ENCODE measurements around the gene KIF13A. TPM values are rescaled to one million over a fixed set of nuclear protein-coding genes. Genes with fewer than 3 reads are reported as not detected.

The KIF13A gene
- total RNA-seq, 1 experiment from 2014 or later, result 52.2 TPM

DNA sequence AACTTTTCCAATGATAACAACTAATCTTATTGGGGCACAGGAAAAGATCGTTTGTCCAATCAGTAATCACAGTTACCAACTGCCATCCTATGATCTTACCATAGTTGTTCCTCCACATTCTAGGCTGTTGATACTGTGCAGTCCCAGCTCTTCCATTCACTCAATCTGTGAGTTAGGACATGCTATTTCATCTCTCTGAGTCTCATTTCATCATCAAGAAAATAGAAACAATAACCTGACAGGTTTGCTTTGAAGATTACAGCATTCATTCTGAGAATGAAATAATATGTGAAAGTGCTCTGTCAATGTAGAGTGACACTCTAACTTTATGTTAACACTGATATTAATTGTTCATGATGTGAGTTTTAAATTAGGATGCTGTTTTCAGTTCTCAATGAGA is 89.8 kb downstream of the KIF13A start:
- Histone ChIP-seq H4K20me1 (ENCODE audit: insufficient read depth) (no peaks in the 10 kb centered on the region), H3K9me3 (ENCODE audit: insufficient read depth, low read depth) (peaks cover 34% of the 10 kb centered on the region), H3K9me2 (ENCODE audit: insufficient read depth) (no peaks in the 10 kb centered on the region), H3K79me2 (ENCODE audit: low read depth) (no peaks in the 10 kb centered on the region), H3K4me2 (no peak overlapping the region), H3K27me3 (ENCODE audit: insufficient read depth, low read depth) (no peaks in the 10 kb centered on the region), H3K27ac (no peak overlapping the region), H3K4me3 (no peak overlapping the region), H3K36me3 (ENCODE audit: low read depth) (peaks cover 40% of the 10 kb centered on the region), H3F3A (ENCODE audit: insufficient read depth, low read depth) (no peaks in the 10 kb centered on the region; the same call in 1 of the 2 replicates), H2AFZ (no peak overlapping the region), H3K4me1 (replicated peaks; ENCODE audit: insufficient read depth) (no peaks in the 10 kb centered on the region)
- TF ChIP-seq, protein P1, sequence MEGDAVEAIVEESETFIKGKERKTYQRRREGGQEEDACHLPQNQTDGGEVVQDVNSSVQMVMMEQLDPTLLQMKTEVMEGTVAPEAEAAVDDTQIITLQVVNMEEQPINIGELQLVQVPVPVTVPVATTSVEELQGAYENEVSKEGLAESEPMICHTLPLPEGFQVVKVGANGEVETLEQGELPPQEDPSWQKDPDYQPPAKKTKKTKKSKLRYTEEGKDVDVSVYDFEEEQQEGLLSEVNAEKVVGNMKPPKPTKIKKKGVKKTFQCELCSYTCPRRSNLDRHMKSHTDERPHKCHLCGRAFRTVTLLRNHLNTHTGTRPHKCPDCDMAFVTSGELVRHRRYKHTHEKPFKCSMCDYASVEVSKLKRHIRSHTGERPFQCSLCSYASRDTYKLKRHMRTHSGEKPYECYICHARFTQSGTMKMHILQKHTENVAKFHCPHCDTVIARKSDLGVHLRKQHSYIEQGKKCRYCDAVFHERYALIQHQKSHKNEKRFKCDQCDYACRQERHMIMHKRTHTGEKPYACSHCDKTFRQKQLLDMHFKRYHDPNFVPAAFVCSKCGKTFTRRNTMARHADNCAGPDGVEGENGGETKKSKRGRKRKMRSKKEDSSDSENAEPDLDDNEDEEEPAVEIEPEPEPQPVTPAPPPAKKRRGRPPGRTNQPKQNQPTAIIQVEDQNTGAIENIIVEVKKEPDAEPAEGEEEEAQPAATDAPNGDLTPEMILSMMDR (conservative IDR thresholded peaks at IDR 0.05), result no peak
- TF ChIP-seq EZH2 (IDR thresholded peaks at IDR 0.05; ENCODE audit: low read depth), result no peak
- CTCF ChIA-PET, result no interaction called here
- POLR2A ChIA-PET (ENCODE audit: unreplicated experiment), result no interaction called here
- no TSS peak for BruUV-seq (replicated peaks)
- intact Hi-C loops (cut with micrococcal nuclease; ENCODE audit: unreplicated experiment), result no loop called here
- no peak for DNase-seq

DNA sequence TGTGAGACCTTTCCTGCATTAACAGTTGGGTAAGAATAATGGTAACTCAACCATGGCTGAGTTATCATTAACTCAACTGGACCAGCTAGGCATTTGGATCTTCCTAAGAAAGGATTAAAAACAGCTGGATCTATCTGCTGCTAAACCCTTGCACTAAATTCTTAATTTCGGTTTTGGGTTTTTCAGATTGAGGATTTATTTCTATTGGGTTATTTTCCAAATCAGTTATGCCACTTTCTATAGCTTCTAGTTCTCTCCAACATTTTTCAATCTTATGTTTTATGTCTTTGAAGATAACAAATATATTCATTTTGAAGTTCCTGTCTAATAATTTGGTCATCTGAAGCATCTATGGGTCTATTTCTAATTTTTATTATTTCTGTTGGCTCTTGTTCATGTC is 92.5 kb downstream of the KIF13A start:
- intact Hi-C loops (cut with micrococcal nuclease; ENCODE audit: unreplicated experiment), result no loop called here
- BruUV-seq (replicated peaks), result no TSS peak
- peaks cover 34% of the 10 kb centered on the region for H3K9me3 ChIP-seq (ENCODE audit: insufficient read depth, low read depth)
- no peak overlapping the region for H3K27ac ChIP-seq
- CTCF ChIA-PET, result no interaction called here
- no peaks in the 10 kb centered on the region for H3K79me2 ChIP-seq (ENCODE audit: low read depth)
- no peaks in the 10 kb centered on the region for H3K9me2 ChIP-seq (ENCODE audit: insufficient read depth)
- no peaks in the 10 kb centered on the region; the same call in 1 of the 2 replicates for H3F3A ChIP-seq (ENCODE audit: insufficient read depth, low read depth)
- no peak for DNase-seq
- TF ChIP-seq EZH2 (IDR thresholded peaks at IDR 0.05; ENCODE audit: low read depth), result no peak
- TF ChIP-seq, protein P1 (conservative IDR thresholded peaks at IDR 0.05), result no peak
- POLR2A ChIA-PET (ENCODE audit: unreplicated experiment), result no interaction called here
- H3K4me2 ChIP-seq, result no peak overlapping the region
- no peak overlapping the region for H2AFZ ChIP-seq
- no peaks in the 10 kb centered on the region for H4K20me1 ChIP-seq (ENCODE audit: insufficient read depth)
- H3K27me3 ChIP-seq (ENCODE audit: insufficient read depth, low read depth), result no peaks in the 10 kb centered on the region
- peaks cover 40% of the 10 kb centered on the region for H3K36me3 ChIP-seq (ENCODE audit: low read depth)
- H3K4me1 ChIP-seq (replicated peaks; ENCODE audit: insufficient read depth), result no peaks in the 10 kb centered on the region
- H3K4me3 ChIP-seq, result no peak overlapping the region; the same call in 1 of the 2 replicates

DNA sequence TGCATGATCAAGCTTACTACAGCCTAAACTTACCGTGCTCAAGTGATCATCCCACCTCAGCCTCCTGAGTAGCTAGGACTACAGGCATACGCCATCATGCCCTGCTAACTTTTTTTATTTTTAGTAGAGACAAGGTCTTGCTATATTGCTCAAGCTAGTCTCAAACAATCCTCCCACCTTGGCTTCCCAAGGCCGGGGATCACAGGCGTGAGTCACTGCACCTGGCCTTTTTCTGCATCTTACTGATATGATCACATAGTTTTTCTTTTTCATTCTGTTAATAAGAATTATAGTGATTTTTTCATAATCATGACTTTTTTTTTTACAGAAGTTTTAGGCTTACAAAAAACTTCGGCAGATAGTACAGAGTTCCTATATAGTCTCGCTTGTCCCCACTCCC is 93.2 kb downstream of the KIF13A start:
- peaks cover 40% of the 10 kb centered on the region for H3K36me3 ChIP-seq (ENCODE audit: low read depth)
- POLR2A ChIA-PET (ENCODE audit: unreplicated experiment), result no interaction called here
- no TSS peak for BruUV-seq (replicated peaks)

More for the DNA sequence above, 93.2 kb downstream of the KIF13A start:
- Histone ChIP-seq H3K79me2 (ENCODE audit: low read depth) (no peaks in the 10 kb centered on the region), H3K4me3 (no peak overlapping the region), H3K27ac (no peak overlapping the region), H3K4me1 (replicated peaks; ENCODE audit: insufficient read depth) (no peaks in the 10 kb centered on the region), H3K27me3 (ENCODE audit: insufficient read depth, low read depth) (no peaks in the 10 kb centered on the region), H3K9me2 (ENCODE audit: insufficient read depth) (no peaks in the 10 kb centered on the region), H3K9me3 (ENCODE audit: insufficient read depth, low read depth) (peaks cover 32% of the 10 kb centered on the region), H3F3A (ENCODE audit: insufficient read depth, low read depth) (no peaks in the 10 kb centered on the region), H2AFZ (no peak overlapping the region), H4K20me1 (ENCODE audit: insufficient read depth) (no peaks in the 10 kb centered on the region), H3K4me2 (no peak overlapping the region)
- CTCF ChIA-PET, result no interaction called here
- no peak for TF ChIP-seq EZH2 (IDR thresholded peaks at IDR 0.05; ENCODE audit: low read depth)
- TF ChIP-seq, protein P1 (conservative IDR thresholded peaks at IDR 0.05), result no peak
- intact Hi-C loops (cut with micrococcal nuclease; ENCODE audit: unreplicated experiment), result no loop called here
- no peak for DNase-seq
